Stimulated activated CD4-positive, alpha-beta T cell treated with anti-CD3 and anti-CD28 coated beads, Interleukin-4, amount 100 ng/mL, for 1 hour (primary cell): ENCODE data around the gene FMN1.

ENCODE experiments used
- DNase-seq: peaks from one replicate; pipeline ENCODE4 v3.0.0-alpha.2; 2020

Gene FMN1

GRCh38 chr15:33044598-33044997 is 149.9 kb downstream of the FMN1 start:
- DNase-seq = no peak

DNA sequence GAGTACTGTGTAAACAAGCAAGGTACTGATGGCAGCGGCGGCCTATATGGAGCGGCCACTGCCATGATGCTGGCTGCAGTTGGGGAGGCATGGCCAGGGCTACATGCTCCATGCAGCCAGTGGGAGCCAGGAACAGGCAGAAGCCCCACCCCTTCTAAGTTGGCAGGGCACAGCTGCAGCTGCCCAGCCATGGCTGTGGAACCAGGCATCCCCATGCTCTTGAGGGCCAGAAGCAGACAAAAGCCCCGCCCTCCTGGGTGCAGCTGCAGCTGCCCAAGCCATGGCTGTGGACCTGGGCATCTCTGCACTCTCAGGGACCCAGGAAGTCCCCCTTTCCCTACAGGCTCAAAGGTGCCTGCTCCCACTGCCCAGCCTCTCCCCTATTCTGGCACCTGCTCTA is 150.9 kb downstream of the FMN1 start:
- no peak for DNase-seq

- no peak for DNase-seq
Observed at GRCh38 chr15:33040496-33040895, 154.0 kb downstream of the FMN1 start.

GRCh38 chr15:33034588-33034987 is 159.9 kb downstream of the FMN1 start:
- no peak for DNase-seq

GRCh38 chr15:33032053-33032452 is 162.5 kb downstream of the FMN1 start:
- no peak for DNase-seq

- no peak for DNase-seq
Observed at GRCh38 chr15:33031324-33031821, 163.1 kb downstream of the FMN1 start.

GRCh38 chr15:33030315-33030714 is 164.2 kb downstream of the FMN1 start:
- DNase-seq = no peak

GRCh38 chr15:33029109-33029652 is 165.3 kb downstream of the FMN1 start:
- no peak for DNase-seq

DNA sequence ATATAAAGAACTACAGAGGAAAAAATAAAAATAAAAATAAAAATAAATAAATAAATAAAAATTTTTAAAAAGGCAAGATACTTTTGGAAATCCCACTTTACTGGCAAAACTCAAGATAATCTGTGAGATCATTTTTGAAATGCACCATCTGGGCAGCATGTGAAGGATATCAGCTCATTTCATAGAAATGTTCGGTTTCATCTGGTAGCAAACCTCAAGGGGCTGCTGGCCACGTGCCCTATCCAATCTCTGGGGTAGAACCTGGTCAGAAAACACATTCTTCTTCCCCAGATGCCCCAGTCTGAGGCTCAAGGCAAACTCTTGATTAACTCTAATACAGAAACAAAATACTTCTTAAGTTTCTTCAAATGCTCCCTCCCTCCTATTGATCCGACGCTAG is 166.0 kb downstream of the FMN1 start:
- no peak for DNase-seq

DNA sequence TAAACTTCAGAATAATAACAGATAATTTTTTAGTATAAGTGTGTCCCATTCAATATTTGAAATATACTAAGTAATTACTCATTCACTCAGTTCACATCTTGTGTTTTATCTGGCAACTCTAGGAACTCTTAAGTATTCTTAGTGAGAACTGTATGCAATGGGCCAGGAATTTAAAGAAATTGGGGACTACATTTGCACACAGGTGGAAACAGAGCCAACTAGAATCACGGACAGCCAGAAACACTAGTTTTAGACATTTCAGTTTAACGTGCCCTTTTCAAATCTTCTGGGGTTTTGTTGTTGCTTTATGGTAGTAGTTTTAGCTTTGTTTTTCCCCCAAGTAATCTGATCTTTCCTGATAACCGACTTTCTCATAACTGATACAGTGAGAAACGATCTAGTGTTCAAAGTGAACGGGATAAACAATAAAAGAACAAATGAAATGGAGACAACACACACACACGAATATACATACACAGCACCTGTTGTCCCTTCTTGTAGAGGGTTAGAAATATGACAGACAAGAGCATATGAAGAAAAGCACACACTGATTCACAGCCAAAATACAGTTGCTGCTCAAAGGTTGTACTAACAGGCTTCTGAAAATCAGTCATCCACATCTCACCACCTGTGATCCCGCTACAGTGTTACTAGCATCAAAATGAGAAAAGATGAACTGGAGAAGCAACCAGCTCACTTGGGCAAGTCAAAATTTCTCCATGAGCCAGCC is 167.0 kb downstream of the FMN1 start:
- DNase-seq = no peak

DNA sequence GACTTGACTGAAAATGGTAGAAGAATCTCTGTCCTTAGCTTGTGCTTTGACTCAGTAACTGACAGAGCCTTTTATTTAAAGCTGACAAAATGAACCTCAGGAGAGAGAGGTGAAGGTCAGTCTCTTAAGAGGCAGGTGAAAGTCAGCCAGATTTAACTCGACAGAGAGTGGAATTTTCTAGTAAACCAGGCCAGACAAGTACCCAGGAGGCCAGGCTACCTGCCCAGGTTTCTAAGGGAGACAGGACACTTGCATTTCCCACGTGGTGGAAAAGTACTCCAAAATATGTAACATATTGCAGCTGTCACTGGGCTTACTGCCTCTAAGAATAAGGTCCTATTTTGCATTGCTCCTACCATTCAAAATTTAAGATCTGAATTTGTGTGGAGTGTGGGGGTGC is 167.9 kb downstream of the FMN1 start:
- DNase-seq = no peak

GRCh38 chr15:33022629-33023028 is 171.9 kb downstream of the FMN1 start:
- DNase-seq = no peak

- DNase-seq = no peak
Observed at GRCh38 chr15:33021806-33022389, 172.6 kb downstream of the FMN1 start.

GRCh38 chr15:33019354-33019981 is 175.0 kb downstream of the FMN1 start:
- no peak for DNase-seq

- DNase-seq = no peak
Observed at GRCh38 chr15:33016405-33017024, 178.0 kb downstream of the FMN1 start.

DNA sequence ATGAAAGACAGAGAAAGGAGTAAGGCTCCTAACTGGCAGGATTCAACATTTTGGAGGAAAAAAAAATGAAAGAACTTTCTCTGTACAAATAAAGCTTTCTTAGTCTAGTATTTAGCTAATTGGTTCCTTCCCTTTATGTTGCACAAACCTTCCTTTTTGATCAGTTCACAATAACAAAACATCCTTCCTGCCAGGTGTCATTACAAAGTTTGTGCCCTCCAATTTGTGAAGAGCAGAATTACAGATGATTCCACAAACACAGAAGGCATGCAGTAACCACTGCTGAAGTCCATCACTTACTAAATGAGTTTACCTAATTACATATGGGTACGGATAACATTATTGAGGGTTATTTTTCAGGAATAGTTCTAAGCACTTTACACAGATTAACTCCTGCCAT is 179.9 kb downstream of the FMN1 start:
- DNase-seq = no peak

- no peak for DNase-seq
Observed at GRCh38 chr15:33013827-33014445, 180.6 kb downstream of the FMN1 start.

DNA sequence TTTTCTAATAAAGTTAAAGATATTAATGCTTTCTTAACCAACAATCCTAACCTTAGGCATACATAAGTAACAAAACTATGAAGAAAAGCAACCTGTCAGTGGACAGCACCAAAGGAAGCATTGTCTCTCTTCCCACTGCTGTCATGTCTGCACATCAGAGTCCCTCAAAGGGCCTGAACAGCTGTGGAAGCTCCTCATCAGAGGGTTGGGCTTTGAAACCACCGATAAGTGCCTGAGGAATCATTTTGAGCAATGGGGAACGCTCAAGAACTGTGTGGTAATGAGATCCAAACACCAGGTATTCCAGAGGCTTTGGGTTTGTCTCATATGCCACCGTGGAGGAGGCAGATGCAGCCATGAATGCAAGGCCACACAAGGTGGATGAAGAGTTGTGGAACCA is 182.5 kb downstream of the FMN1 start:
- no peak for DNase-seq

- no peak for DNase-seq
Observed at GRCh38 chr15:33009603-33010002, 184.9 kb downstream of the FMN1 start.

DNA sequence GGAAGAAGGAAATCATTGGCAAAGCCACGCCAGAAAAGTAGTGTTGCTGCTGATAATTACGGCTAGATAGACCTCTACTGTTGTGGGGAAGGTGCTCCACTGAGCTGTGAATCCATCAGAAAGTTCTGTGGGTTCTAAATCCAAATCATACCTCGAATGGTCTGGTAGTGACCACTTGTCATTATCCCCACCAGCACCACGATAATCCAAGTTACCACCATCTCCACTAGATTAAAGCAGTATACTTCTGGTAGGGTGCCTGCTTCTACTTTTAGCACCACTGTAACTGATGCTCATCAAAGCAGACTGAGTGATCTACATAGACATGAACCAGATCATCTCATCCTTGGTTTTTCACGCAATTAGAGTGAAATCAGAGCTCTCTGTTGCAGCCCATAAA is 185.5 kb downstream of the FMN1 start:
- no peak for DNase-seq

DNA sequence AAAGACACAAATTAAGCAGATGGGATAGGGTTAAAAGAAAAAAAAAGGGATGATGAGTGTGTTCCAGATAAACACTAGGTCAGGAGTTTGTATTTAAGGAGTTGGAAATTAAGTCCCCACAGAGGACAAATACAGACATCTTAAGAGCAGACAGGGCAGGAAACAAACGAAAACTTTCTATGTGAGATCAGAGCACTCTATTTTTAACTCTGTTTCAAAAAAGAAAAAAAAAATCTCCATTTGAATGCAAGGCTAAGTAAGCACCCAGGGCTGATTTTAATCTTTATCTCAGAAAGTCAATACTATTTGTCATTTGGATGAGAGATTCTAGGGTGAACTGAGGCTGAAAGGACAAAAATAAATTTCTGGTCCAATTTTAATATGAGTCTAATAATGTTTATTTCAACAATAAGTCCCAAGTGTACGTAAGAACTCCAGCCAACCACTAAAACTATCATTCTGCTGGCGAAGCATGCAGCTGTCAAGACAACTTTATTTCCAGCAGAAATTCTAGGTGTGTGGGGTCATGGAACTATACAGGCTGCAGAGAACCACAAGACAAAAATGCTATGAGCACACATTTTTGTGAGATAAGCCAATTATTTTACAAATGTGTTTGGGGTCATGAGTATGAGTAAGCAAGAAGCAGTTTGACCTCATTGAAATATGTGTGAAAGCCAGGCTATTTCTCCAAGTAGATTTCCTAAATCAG is 186.1 kb downstream of the FMN1 start:
- no peak for DNase-seq

DNA sequence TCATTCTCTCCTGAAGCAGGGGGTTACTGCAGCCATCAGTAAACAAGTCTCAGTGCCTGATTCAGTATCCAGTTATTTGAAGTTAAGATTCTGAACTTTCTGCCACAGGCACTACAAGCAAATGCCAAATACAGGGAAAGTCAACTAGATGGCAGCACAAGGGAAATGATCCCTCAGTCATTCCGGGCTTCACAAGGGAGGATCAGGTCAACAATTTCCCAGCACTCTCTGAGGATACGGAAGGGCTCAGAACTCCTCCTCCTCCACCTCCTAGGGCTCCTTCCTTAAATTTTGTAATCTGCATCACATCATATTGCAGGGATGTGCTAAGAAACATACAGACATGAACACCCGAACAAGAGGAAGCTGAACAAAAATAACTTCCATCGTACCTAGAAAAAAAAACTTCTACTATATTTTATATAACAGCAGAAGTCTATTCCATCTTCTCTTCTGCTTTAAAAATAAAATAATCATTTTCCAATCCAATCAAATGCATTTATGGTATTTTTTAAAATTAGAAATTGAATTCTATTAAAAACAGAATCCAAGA is 187.1 kb downstream of the FMN1 start:
- no peak for DNase-seq
